IPS-15b (cell line): ENCODE data around the gene ARMH1.
"Not testable (repeated sequence)": the region's sequence is repeated elsewhere in the genome, so short reads cannot be mapped to it uniquely, and the experiment has no call there.

Source experiments
- H3K27me3 ChIP-seq: one replicate; pipeline ENCODE4 v1.6.1; 2013; ENCODE audit warnings: low read length; ENCODE audit not compliant: control insufficient read depth, insufficient read depth
- H3K36me3 ChIP-seq: one replicate; pipeline ENCODE4 v1.6.1; 2013; ENCODE audit warnings: low read length; ENCODE audit not compliant: control insufficient read depth, insufficient read depth
- H3K4me1 ChIP-seq: one replicate; pipeline ENCODE4 v1.6.1; 2013; ENCODE audit warnings: mild to moderate bottlenecking, low read length; ENCODE audit not compliant: control insufficient read depth, insufficient read depth
- H3K4me3 ChIP-seq: one replicate; pipeline ENCODE4 v1.5.1; 2013; ENCODE audit warnings: low read depth, low read length
- H3K9ac ChIP-seq: one replicate; pipeline ENCODE4 v1.6.1; 2013; ENCODE audit warnings: low read depth, mild to moderate bottlenecking, low read length
- H3K9me3 ChIP-seq: one replicate; pipeline ENCODE4 v1.6.1; 2013; ENCODE audit warnings: mild to moderate bottlenecking, low read length; ENCODE audit not compliant: control insufficient read depth, insufficient read depth

Gene ARMH1

DNA sequence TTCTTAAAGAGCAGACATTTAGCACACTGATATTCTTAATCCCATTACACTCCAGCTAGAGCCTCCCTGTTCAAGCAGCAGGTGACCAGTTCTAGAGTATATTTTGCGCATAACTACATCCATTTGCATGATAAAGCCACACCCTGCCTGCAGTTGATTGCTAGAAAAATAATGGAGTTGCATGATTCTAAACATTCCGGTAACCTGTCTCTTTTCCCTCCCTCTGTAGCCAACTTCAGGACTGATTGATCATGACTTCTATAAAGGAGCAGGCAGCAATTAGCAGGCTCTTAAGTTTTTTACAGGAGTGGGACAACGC is 14.9 kb downstream of the ARMH1 start:
- no peaks in the 10 kb centered on the region for H3K36me3 ChIP-seq
- no peaks in the 10 kb centered on the region for H3K27me3 ChIP-seq
- peaks cover 12% of the 10 kb centered on the region for H3K4me1 ChIP-seq
- no peak overlapping the region for H3K4me3 ChIP-seq
- no peaks in the 10 kb centered on the region for H3K9me3 ChIP-seq
- no peak overlapping the region for H3K9ac ChIP-seq

DNA sequence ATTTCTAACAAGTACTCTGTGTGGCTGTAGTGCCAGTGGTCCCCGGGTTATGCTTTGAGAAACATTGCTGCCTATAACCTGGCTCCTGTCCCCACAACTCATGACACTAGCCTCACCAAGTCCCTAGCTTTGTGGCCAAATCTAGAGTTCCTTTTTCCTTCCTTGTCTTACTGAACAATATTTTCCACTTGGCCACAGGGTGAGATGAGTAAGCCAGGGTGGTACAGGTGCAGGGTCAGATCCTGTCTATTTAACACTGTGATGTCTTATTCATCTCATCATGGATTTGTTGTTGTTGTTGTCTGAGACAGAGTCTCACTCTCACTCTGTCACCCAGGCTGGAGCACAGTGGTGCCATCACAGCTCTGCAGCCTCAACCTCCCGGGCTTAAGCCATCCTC is 18.6 kb downstream of the ARMH1 start:
- no peaks in the 10 kb centered on the region for H3K9me3 ChIP-seq
- no peaks in the 10 kb centered on the region for H3K36me3 ChIP-seq
- H3K4me3 ChIP-seq, result no peak overlapping the region
- no peak overlapping the region for H3K9ac ChIP-seq
- H3K4me1 ChIP-seq, result peaks cover 12% of the 10 kb centered on the region
- no peaks in the 10 kb centered on the region for H3K27me3 ChIP-seq

DNA sequence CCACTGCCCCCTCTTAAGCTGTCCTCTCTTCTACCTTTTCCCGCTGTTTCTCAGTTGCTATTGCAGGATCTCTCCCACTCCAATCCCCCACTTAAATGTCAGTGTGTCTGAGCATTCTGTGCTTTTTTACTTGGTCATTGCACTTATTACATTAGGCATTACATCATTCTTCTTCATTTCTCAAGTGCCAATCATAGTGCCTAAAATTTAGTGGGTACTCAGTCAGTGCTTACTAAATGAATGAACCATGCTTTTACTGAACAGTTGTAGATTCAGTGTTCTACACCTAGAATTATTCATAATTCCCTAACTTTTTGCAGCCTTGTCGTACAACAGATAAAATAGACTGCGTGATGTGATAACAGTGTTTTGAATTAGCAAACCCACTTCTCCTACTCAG is 19.4 kb downstream of the ARMH1 start:
- H3K9me3 ChIP-seq, result no peaks in the 10 kb centered on the region

DNA sequence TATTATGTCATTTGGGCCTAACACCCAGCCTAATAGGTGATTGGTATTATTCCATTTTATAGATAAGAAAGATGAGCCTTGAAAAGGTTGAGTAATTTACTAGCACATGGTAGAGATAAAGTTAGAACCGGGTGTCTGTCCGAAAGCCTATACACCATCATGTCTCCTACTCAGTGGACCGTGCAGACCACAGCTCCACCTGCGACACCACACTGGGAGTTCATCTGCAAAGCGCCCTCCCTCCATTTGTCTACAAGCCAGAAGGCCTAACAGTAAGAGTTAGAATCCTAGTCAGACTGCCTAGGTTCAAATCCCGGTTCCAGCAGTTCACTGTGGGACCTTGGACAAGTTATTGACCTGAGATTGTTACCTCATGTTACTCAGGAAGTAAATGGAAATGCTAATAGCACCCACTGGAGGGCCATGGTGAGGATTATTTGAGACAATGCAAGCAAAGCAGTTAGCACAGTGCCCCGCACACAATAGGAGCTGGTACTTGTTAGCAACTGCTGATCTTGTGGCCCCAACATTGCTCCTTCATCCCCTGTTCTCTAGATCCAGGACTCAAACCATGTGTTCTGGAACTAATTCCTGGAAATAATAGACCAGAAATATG is 20.5 kb downstream of the ARMH1 start:
- H3K36me3 ChIP-seq, result no peaks in the 10 kb centered on the region
- no peaks in the 10 kb centered on the region for H3K4me1 ChIP-seq
- H3K4me3 ChIP-seq, result no peak overlapping the region
- H3K9ac ChIP-seq, result no peak overlapping the region
- no peaks in the 10 kb centered on the region for H3K9me3 ChIP-seq
- no peaks in the 10 kb centered on the region for H3K27me3 ChIP-seq

More for the DNA sequence above, 19.4 kb downstream of the ARMH1 start:
- Histone ChIP-seq H3K27me3 (no peaks in the 10 kb centered on the region), H3K9ac (no peak overlapping the region), H3K4me1 (peaks cover 7% of the 10 kb centered on the region), H3K36me3 (no peaks in the 10 kb centered on the region), H3K4me3 (no peak overlapping the region)

DNA sequence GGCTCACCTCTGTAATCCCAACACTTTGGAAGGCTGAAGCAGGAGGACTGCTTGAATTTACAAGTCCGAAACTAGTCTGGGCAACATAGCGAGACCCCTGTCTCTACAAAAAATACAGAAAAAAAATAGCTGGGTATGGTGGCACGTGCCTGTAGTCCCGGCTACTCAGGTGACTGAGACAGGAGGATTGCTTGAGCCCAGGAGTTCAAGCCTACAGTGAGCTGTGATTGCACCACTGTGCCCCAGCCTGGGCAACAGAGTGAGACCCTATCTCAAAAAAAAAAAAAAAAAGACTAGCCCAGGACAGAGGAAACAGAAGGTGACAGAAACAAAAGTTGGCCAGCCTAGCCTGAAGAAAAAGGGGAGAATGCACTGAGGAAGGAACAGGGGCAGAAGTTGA is 21.2 kb downstream of the ARMH1 start:
- Histone ChIP-seq H3K9ac (no peak overlapping the region), H3K4me3 (no peak overlapping the region), H3K36me3 (no peaks in the 10 kb centered on the region), H3K4me1 (no peaks in the 10 kb centered on the region), H3K9me3 (no peaks in the 10 kb centered on the region), H3K27me3 (no peaks in the 10 kb centered on the region)

DNA sequence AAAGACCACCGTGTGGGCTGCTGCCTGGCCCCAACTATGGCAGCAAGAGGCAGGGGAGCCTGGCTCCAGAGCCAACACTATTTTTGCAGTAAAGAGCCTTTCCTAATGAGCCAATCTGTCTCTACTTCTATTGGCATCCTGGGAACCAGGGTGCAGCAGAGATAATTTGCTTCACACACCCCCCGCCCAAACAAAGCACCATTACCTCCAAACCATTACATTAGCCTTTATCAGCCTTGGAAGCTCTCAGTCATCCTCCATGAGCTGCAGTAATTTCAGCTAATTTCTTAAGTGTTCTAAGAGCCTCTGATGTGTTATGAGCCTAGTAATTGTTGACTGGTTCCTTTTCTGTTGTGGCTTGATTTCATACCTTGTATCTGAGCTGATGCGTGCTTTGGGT is 21.6 kb downstream of the ARMH1 start:
- Histone ChIP-seq H3K4me3 (no peak overlapping the region), H3K4me1 (no peaks in the 10 kb centered on the region), H3K36me3 (no peaks in the 10 kb centered on the region), H3K9ac (no peak overlapping the region), H3K27me3 (no peaks in the 10 kb centered on the region), H3K9me3 (no peaks in the 10 kb centered on the region)

DNA sequence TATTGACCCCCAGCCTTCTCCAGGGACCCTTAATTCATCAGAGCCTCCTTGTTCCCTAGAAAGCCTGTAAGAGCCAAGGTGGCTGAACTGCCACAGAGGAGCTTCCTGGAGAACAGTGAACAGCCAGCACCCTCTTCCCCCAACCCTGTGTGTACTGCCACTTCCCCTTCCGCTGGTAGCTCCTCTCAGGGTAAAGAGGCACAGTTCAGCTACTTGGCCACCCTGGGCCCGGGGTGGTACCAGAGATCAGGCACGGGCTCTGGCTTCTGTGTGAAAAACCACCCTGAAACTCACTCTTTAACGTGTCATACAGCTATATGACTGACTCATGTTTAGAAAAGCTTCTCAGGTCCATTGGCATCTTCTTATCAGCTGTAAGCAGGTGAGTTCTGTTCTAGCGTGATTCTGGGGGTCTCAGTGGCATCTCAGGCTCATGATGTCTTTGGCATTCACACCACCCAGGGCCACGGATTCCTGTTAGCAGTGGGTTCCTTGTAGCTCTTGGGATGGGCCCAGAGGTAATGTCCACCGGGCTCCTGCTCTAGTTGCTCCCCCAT is 22.4 kb downstream of the ARMH1 start:
- Histone ChIP-seq H3K9me3 (no peaks in the 10 kb centered on the region), H3K4me3 (no peak overlapping the region), H3K36me3 (no peaks in the 10 kb centered on the region), H3K9ac (no peak overlapping the region), H3K27me3 (no peaks in the 10 kb centered on the region), H3K4me1 (no peaks in the 10 kb centered on the region)

DNA sequence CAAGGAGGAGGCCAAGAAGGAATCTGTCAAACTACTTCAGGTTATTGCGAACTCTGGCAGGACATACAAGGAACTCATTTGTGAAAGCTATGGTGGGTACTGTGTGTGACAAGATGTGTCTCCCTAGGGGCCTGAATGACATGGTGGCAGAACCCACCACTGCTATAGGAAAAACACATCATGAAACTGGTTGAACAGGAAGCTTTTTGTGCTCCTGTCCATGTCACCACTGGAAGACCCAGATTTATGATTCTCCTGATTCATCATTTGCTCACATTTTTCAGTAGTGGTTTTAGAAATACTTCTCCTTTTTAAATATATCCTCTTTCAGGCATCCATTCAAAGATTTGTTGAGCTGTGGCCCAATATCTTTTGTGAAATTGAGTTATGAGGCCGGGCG is 23.6 kb downstream of the ARMH1 start:
- no peaks in the 10 kb centered on the region for H3K36me3 ChIP-seq
- no peaks in the 10 kb centered on the region for H3K27me3 ChIP-seq
- no peaks in the 10 kb centered on the region for H3K9me3 ChIP-seq
- H3K4me1 ChIP-seq, result no peaks in the 10 kb centered on the region
- H3K4me3 ChIP-seq, result no peak overlapping the region
- H3K9ac ChIP-seq, result no peak overlapping the region

DNA sequence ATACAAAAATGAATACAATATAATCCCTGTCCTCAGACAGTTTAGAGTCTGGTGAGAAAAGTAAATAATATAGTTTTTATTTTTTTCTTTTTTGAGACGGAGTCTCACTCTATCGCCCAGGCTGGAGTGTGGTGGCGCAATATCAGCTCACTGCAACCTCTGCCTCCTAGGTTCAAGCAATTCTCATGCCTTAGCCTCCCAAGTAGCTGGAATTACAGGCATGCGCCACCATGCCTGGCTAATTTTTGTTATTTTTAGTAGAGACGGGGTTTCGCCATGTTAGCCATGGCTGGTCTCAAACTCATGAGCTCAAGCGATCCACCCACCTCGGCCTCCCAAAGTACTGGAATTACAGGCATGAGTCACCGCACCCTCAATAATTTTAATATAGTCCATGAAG is 24.9 kb downstream of the ARMH1 start:
- not testable (repeated sequence) for H3K9ac ChIP-seq, H3K9me3 ChIP-seq, H3K4me3 ChIP-seq, H3K27me3 ChIP-seq, H3K4me1 ChIP-seq, H3K36me3 ChIP-seq

DNA sequence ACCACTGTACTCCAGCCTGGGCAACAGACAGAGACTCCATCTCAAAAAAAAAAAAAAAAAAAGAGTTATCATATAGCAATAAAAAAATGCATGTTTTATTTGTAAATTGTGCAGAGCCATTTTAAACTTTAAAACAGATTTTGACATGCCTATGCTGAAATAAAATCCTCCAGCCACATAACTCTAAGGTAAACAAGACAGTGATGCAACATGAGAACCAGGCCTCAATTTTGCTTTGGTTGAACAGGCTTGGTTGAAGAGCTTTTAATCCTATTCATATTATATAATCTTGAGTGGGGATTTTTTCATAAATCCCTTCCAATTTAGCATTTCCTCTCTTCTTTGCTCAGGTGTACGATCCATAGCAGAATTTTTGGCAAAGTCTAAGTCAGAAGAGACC is 26.1 kb downstream of the ARMH1 start:
- no peaks in the 10 kb centered on the region for H3K36me3 ChIP-seq
- no peaks in the 10 kb centered on the region for H3K9me3 ChIP-seq
- no peak overlapping the region for H3K4me3 ChIP-seq
- H3K4me1 ChIP-seq, result no peaks in the 10 kb centered on the region
- H3K9ac ChIP-seq, result no peak overlapping the region
- H3K27me3 ChIP-seq, result no peaks in the 10 kb centered on the region

DNA sequence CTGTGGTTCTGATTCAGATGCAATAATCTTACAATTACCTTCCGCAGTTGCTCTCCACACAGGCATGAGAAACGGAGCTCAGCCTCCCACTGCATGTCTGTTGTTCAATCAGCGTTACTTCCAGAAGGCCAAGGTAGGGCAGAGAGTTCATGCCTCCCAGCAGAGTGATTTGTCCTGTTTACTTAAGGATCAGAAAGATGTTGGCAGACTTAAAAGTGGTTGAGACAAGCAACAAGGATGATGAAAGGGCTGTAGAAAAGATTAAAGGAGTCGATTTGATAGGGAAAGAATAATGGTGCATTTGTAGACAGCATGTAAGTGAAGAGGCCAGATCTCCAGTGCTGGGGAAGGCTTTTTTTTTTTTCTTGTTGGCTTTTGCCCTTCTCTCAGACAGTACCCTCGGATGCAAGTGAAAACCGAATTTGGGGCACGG is 26.6 kb downstream of the ARMH1 start:
- Histone ChIP-seq H3K4me1 (no peaks in the 10 kb centered on the region), H3K27me3 (no peaks in the 10 kb centered on the region), H3K36me3 (no peaks in the 10 kb centered on the region), H3K4me3 (no peak overlapping the region), H3K9me3 (no peaks in the 10 kb centered on the region), H3K9ac (no peak overlapping the region)

DNA sequence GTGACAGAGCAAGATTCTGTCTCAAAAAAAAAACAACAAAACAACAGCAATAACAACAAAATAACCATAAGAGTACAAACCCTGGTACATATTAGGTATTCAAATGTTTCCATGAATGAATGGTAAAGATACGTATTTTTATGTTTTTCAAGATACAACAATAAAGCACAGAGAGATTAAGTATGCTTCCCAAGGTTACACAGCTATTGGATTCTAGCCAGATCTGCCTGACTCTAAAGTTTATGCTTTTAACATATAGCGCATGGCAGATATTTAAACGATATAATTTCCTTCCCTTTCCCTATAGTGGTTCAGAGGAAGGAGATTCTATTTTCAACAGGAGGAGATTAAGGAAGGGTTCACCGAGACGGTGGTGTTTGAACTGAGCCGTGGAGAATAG is 31.0 kb downstream of the ARMH1 start:
- no peaks in the 10 kb centered on the region for H3K4me1 ChIP-seq
- peaks cover 2% of the 10 kb centered on the region for H3K9me3 ChIP-seq
- no peaks in the 10 kb centered on the region for H3K36me3 ChIP-seq
- H3K27me3 ChIP-seq, result no peaks in the 10 kb centered on the region
- H3K4me3 ChIP-seq, result no peak overlapping the region
- no peak overlapping the region for H3K9ac ChIP-seq
